Amygdala (tissue), 56 donors: ENCODE measurements around the gene FAM107A.

Experiments used
- DNase-seq, 56 donors: peaks; one replicate each; lab custom pipeline; 2025; lab: John Stamatoyannopoulos, UW

The FAM107A gene, protein sequence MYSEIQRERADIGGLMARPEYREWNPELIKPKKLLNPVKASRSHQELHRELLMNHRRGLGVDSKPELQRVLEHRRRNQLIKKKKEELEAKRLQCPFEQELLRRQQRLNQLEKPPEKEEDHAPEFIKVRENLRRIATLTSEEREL

DNA sequence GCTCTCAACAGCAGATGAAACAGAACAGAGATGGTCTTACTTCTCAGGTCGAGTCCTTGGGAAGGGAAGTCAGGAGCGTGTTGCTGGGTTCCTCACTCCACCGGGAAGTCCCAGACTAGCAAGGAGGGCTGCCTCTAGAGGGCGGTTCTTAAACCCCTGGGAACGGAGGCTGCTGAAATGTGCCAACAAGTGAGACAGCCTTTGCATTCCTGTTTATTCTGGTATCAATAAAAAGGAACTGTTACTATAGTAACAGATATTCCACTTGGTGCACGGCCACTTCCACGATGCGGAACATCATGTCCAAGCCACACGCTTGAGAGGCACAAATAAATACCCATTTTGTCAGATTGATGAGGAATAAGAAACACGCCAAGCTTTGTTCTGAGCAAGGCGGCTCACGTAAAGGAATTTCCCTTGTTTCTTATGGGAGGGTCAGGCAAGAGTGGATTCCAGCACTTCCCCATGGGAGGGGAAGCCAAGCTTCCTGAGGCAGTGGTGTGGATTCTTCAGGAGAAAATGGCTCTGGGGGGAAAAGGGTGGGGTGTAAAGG, at the start of gene FAM107A:
Gene FAM107A, minus strand, starts transcription at position 123 of the 553 bp plus-strand sequence. CDS start 7,531 bp downstream, outside the sequence.
- peak in 51 of 56 donors; percentile 8 to 84 (median 57) for DNase-seq

DNA sequence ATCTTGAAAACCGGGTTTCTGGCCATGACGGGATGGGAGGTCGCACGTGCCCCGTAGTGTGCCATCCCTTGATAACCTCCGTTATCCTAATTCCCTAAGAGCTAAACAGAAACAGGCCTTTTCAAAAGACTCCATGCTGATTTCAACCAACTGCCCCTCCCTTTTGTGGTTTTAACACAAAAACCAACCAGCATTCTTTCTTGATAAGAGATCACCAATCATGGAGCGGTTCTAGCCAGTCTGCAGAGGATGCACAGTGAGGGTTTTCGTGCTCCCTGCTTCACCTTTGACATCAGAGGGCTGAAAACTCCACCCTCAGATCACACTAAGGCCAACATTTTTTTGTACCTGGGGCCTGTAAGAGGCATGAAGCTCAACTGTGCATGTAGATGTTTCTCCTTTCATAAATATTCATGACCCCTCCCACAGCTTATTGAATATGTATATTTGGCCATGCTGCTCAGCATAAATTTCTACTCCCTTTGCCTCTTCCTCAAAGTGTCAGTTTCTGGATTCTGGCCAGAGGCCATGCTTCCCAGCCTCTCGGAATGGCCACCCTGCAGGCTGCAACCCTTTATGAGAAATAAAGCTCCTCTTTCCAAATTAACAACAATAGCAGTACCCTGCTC, 48.1 kb upstream of the FAM107A start:
- DNase-seq: no peak

GRCh38 chr3:58624550-58624949, 47.4 kb upstream of the FAM107A start:
- DNase-seq: no peak

- no peak for DNase-seq
Measured at GRCh38 chr3:58623961-58624360, 46.8 kb upstream of the FAM107A start.

DNA sequence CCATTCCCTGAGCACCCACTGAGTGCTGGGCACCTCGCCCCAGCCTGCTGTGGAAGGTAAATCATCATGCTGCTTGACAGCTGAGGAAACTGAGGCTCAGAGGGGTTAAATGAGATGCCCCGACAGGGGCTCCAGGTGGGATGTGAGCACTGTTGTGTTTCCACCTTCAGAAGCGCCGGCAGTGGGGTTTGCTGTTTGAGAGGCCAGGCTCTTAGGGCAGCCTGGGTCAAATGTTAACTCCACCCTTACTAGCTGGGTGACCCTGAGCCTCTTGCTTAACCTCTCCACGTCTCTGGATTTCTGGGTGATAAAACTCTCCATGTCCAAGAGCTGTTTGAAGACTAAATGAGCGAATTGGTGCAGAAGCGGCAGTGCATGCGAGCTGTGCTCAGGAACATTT, 46.3 kb upstream of the FAM107A start:
- DNase-seq: no peak

DNA sequence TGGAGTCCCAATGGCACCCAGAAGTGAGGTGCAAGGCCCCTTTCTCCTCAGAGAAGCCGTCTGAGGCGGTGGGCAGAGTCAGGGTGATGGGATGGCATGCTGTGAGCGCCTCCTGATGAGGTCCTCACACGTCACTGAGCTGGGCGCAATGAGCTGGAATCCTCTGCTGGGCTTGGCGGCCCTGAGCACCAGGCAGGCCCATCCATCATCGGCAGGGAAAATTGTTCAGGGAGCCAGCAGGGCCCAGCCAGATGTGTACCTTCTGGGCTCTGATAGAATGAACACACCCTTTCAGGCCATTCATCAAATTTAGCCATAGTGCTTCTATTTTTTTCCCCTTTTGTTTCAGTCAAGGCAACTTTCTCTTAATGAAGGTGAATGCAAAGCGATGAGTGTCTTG, 45.7 kb upstream of the FAM107A start:
- DNase-seq: no peak

- DNase-seq: no peak
Measured at GRCh38 chr3:58622436-58622835, 45.2 kb upstream of the FAM107A start.

DNA sequence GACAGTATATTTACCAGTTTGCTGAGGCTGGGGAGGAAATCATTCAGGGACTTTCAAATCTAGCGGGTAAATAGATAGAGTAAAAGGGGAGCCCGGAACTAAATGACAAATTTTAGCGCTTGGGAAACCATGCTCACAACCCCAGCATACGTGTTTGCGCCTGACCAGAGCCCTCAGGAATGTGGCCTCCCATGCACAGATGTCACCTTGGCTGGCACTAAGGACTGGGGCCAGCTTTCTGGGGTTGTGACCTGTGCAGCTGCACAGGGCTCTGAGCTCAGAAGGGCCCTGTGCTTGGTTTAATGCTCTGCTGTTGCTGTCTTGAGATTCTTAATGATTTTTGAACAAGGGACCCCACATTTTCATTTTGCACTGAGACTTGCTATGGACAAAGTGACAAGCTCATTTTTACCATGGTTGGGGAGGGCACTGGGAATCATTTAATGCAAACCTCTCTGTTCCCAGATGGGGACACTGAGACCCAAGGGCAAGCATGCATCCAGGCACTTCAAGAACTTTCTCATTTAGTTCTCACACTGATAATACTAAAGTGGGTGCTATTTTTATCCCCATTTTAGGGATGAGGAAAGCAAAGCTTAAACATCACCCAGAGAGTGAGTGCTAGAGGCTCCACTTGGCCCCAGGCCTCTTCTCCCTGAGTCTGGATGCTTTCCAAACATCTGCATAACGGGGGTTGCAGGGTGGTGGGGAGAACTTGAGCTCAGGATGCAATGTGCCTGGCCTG, 44.1 kb upstream of the FAM107A start:
- DNase-seq: no peak

- DNase-seq: peak in 2 of 56 donors; percentile 7 to 9
Measured at GRCh38 chr3:58620421-58620820, 43.2 kb upstream of the FAM107A start.

DNA sequence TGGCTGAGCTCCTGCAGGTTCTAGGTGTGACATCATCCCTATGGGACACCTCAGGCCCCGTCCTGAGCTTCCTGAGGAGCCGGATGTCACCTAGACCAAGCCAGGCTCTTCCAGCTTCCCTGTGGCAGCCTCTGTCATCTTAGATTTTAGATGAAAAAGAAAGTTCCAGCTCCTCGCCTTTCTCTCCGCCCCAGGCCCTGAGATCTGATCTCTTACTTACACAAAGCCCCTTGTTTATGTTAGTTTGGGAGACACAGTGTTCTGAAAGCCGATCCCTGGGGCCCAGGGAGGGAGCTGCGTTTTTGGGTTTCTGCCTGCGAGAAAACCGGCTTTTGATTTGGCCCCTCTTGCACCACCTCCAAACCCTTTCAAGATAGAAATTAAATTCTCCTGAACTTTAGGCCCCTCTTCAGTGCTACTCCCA, 40.2 kb upstream of the FAM107A start:
- DNase-seq: peak in 2 of 56 donors; percentile 6 to 31

DNA sequence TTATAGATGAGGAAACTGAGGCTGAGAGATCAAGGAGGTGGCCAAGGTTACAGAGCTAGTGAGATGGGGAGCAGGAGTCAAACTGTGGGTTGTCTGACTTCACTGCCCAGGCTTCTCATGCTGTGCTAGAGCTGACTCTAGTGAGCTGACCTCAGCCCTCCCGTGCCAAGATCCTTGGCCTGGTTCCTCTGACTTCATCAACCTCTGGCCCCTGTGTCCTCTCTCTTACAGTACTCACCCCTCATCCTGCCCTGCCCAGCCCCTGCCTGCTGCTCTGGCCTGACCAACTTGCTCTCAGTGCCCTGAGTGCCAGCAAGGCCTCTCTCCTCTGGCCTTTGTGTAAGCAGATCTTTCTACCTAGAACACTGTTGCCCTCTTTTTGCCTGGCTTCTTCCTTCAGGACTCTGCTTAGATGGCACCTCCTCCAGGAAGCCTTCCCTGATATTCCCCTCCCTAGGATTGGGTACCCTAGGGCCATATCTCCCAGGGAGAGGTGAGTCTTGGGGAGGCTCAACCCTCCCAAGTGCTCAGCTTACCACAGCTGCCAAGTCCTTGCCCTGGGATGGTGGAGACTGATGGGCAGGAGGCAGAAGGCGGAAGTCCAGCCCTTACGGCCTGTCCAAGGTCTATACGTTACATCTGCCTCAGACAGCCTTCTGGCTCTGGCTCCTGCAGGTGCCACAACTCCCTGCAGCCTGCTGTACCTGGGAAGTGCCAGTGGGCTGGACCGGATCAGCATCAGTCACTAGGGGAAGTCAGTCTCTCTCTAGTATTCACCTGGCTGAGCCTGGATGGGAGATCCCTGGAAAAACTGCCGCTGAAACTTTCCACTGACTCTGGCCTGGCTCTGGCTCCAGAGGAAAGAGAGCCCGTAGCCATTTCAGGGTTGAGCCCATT, 36.3 kb upstream of the FAM107A start:
- DNase-seq: no peak

DNA sequence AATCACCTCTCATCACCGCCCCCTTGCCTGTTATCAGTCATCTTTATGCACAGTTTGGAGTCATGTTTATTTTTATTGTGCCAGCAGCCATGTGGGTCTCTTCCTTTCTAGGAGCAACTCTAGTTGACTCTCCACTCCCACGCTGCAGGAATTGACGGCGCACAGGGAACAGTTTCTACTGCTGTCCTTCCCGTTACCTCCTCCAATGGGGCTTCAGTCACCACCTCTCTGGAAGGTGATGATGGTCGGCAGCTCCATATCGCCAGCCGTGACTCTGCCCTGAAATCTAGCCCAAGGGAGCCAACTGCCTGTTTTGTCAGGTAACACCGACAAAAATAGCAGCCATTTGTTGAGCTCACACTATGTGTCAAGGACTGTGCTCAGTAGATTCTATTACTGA, 35.6 kb upstream of the FAM107A start:
- DNase-seq: peak in 7 of 56 donors; percentile 5 to 25 (median 8)

DNA sequence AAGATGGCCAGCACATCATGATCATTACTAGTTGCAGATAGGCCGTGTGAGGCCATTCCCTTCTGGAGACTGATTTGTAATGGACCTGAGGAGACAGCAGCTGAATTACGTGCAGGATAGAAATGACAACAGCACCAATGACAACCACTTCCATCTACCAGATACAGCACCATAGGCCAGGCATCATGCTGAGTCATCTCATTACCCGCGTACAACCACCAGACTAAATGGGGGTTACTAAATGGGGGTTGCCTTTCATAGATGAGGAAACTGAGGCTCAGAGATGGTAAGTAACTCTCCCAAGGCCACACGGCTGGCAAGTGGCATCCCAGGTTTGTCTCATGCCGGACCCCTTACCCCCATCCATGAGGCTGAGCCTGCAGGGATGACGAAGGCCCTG, 32.8 kb upstream of the FAM107A start:
- no peak for DNase-seq

DNA sequence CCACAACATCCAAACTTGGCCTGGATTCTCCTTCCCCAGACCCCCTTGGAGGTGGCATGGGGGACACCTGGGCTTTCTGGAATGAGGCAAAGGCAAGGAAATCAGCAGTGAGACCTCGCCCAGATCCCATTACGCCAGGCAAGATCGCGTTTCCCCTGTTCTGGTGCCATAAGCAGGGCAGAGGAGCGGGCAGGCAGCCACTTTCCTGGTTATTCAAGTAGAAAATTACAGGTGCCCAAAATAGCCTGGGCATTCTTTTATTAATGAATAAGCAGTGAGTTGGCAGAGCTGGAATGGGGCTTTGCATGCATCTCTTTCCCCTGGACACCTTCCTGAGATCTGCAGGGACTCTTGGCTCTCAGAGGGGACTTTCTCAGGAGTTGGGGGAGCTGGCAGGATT, 31.5 kb upstream of the FAM107A start:
- peak in 44 of 56 donors; percentile 5 to 86 (median 40) for DNase-seq

DNA sequence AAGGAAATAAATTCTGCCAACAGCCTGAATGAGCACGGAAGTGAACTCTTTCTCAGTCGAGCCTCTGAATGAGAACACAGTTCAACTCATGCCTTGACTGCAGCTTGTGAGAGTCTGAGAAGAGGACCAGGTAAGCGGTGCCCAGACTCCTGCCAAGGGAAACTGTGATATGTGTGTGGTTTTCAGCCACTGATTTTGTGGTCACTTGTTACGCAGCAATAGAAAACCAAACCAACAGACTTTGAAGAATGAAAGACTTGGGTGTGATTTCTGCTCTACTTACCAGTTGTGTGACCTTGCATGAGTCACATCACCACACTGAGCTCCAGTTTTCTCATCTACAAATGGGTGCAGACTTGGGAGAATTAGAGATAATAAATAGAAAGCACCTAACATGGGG, 30.6 kb upstream of the FAM107A start:
- DNase-seq: no peak

DNA sequence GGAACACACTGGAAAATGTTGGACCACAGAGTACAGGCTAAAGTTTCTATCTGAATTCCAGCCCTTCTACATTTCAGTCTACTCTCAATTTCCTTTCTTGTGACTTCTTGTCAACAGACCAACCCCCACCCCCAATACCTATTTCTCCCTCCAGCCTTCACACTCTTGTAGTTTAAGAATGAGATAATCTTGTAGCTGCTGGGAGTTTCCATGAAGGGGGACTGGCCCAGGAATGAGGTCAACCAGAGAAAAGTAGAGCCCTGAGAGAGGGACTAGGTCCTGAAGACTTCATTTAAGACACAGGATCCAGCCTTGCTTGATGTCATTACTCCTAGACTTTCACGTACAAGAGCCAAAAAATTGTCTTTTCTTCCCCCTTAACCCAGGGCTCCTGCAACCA, 29.5 kb upstream of the FAM107A start:
- DNase-seq: no peak

GRCh38 chr3:58604031-58604430, 26.8 kb upstream of the FAM107A start:
- DNase-seq: peak in 7 of 56 donors; percentile 11 to 46 (median 18)

DNA sequence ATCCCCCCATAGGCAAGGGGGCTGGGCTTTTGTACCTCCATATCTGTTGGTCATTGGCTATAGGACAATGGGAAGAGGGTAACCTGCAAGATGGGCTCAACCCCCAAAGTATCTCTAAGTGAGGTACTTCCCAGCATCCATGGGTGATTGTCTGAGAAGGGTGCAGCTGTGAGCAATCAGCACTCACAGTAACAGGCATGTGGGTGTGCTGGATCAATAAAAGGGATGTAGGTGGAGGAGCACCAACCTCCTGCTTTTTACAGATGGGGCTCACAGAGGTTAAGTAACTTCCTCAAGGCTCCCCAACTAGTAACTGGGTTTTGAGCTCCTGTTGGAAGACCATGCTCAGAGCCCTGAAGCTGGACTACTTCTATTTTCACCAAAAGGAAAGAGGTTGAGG, 26.4 kb upstream of the FAM107A start:
- DNase-seq: peak in 1 of 56 donors; percentile 46

- no peak for DNase-seq
Measured at GRCh38 chr3:58597770-58598310, 20.6 kb upstream of the FAM107A start.
